ENCODE data around the gene CFAP91.

CFAP91 gene

DNA sequence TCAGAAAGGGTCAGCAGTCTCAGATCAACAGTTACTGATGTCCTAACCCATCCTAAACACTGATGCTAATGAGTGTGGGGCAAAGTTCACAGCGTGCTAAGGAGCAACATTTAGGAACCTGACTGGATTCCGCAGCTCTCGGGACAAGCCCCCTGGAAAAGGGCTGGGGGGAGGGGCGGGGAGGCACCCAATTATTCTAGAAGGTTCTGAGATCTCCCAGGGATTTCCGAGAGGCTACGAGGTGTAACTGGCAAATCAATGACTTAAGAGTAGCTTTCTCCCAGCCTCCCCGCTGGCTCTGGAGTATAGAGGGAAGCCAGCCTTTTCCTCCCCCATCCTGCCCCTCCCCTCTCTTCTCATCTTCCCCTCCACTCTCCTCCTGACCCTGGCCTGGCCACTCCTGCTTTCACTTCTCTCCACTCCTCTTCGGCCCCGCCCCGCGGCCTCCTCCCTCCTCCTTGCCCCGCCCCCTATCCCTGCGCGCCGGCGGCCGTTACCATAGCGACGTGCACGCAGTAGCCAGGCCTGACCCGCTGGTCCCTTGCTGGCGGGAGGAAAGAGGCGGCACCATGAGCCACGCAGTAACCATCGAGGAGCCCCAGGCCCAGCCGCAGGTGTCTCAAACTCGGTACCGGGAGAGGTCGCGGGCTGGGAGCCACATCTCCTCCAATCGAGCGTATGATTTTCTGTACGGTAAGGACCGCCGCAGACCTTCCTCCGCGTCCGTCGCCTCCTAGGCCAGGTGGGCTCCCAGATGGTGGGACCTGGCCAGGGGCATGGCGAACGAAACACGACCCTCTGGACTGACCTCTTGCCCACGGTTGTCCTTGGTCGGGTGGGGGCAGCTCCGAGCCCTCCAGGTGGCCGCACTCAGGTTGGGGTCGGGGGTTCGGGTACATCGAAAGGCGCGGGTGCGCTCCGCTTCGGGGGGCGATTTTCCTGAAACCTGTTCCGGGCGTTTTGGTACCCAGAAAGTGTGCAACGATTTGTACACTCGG, at the start of gene CFAP91:
CFAP91 (plus strand) TSS at position 493 of the 998 bp plus-strand sequence; CDS start at position 570, 77 bp downstream.
- DNase-seq (ENCODE audit: low read depth), result peak; percentile 74

DNA sequence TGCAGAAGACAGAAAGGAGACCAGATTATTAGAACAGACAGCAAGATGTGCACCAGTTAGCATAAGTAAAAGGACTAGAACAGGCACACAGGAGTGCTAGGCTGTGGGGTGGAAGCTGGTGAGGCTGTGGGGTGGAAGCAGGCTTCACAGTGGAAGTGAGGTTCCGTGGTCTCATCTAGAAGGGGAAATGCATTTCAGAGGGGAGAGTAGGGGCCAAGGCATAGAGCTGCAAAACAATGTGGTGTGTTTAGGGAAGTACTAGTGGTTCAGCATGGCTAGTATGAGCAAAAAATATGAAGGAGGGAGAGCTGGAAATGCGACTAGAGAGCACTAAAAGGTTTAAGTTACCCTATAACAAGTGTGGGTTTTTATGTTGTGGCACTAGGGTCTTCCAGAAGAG, 48.9 kb upstream of the CFAP91 start:
- no peak for DNase-seq (ENCODE audit: low read depth)

DNA sequence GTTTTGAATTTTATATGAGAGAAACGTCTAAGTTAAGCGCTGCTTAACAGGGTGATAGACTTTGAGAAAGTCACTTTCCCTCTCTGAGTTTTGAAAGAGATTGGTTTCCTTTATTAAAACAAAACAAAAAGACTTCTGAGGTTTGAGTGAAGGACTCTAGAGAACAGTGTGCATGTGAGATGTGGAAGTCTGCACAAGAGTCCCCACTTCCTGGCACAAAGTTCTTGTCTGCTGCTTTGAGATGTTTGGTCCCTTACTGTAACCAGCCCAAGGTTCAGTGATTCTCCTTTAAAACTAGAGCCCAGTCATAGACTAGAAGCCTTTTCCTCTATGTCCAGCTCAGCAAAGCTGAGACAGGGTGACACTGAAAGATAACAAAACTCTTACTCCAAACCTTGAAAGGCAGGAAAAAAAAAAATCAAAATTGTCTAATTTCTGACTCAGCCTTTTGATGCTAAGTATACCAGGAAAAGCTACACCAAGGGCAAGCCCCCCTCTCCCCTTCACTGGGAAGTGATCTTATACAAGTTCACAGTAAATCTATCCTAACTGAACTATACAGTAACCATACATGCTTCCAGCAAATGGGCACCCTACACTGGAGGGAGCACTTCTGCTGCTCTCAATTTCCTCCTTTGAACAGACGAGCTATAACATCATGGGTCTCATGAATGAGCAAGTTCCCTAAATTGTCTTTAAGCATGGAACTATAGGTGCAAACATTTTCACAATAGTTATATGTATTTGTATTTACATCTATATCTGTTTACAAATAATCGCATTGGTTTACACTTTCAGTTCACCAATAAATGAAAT, 44.7 kb upstream of the CFAP91 start:
- no peak for DNase-seq (ENCODE audit: low read depth)

DNA sequence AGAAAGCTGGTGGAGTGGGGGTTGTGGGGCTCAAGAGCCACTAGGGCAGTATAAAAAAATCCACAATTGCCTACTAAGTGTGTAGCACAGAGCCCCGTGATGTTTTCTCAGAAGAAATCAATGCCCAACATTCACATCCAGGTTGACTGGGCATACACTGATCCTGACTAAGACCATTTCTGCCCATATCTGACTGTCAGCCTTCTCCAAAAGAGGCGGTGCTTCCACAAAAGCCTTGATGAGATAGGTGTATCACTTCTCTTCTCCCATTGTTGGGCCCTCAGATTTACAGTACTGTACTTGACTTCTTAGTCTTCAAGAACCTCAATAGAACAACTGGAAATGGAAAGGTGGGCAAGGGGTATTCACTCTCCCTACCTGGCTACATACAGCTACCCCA, 43.8 kb upstream of the CFAP91 start:
- DNase-seq (ENCODE audit: low read depth), result no peak

DNA sequence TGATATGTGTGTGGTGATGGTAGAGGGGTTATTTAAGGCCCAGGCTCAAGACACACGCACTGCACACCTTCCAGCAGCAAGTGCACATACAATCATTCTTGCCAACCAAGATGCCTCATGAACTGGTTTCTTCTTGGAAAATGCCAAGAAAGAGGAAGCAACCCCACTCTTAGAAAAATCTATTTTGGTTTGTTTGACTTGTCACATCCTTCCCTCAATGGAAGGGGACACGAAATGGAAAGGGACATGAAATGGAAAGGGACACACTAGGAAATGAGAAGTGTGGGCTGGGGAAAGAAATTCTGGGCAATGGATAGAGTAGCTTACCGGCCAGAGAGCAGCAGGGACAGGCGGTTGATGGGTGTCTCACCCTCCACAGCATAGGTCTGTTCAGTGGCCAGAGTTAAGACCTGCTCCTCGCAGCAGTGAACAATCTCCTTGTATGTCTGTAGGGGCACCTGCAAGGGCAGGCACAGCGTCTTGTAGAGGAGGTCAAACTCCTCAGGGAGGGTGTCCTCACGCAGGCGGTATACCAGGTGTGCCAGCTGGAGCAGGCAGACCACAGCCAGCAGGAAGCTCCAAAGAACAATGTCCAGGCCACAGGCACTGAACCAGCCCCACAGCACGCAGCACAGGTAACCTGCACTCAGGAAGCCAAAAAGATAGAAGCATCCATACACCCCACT, 43.1 kb upstream of the CFAP91 start:
- DNase-seq (ENCODE audit: low read depth), result no peak

DNA sequence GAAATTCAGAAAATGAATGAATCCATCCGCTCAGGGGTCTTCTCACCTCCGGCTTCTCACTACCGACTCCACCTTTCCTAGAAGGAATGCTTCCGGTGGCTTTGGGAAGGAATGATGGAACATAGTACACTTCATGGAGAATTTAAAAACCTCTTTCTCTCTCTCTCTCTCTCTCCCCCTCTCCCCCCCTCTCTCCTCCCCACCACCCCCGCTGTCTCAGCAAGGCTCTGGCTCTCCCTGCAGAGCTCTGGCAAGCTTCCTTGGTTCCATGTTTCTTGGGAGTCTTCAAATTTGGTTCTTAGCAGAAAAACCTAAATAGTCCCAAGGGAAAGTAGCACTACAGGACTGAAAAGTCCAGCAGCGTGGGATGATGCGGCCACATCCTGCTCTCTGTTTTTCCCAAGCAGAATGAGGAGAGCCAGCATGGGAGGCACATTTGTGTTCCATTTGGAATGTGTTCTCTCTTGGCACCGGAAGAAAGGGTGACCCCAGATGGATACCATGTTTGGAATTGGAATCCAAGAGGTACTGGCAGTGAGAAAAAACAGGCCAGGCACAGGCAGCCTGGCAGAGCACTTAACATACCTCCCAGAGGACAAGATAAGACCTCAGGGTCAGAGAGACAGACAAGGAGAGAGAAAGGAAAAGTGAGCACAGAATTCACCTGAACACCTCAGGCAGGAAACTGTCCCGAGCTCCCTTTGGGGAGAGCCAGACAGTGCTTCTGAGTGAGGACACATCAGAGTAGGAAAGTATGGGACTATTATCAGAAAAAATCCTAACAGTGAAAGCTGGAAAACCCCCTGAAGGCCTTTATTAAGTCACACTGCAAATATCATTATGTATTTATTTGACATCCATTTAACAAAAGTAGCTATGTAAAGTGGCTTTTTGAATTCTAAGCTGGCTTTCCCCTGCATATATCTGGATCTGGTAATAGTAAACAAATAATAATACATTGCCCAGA, 42.1 kb upstream of the CFAP91 start, which contains the start of gene POPDC2:
POPDC2 (minus strand) TSS at position 116 of the 967 bp plus-strand sequence. CDS start 166 bp downstream, outside the sequence.
- DNase-seq (ENCODE audit: low read depth), result no peak

DNA sequence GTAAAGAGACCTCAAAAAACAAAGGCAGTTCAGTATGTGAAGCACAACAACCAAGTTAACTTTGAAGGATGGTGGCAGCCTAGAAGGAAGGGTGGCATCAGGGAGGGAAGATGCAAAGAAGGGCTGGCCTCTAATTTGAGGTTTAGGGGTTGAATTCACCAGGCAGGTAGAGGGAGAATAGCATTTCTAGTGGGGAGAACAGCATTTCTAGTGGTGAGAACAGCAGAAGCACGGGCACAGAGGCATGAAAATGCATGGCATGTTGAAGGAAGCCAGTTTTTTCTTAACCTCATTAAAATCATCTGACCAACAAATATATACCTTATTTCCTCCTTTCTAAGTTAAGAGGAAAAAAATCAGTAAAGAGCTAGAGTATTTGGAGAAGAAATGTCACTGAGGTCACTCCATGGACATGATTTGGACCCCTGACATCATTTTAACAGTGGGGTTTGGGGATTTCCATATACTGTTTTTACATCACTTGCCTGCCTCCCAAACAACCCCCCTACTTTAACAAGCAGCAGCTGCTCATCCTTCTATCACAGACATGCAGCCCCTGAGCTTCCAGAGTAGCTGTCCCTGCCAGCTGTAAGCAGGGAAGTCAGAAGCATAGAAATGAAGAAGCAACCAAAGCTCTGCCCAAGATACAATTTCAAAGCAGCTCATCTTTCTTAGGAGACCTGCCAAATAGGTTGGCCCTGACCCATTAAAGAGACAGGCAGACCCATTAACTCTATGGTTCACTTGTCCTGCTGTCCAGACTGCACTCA, 40.0 kb upstream of the CFAP91 start:
- no peak for DNase-seq (ENCODE audit: low read depth)

DNA sequence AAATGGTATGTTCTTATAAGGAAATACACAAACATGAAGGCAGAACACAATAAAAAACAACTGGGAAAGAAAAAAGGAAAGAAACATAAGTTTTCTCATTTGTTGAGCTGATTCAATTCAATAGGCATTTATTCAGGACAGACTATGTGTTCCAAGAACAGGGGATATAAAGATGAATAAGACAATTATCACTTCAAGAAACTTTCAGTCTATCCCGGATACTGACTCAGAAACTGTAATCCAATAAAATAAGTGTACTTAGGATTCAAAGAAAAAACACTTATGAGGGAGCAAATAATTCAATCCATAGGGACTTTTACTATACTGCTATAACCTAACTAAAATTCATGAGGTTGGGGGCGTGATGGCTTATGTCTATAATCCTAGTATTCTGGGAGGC, 38.9 kb upstream of the CFAP91 start:
- DNase-seq (ENCODE audit: low read depth), result no peak

DNA sequence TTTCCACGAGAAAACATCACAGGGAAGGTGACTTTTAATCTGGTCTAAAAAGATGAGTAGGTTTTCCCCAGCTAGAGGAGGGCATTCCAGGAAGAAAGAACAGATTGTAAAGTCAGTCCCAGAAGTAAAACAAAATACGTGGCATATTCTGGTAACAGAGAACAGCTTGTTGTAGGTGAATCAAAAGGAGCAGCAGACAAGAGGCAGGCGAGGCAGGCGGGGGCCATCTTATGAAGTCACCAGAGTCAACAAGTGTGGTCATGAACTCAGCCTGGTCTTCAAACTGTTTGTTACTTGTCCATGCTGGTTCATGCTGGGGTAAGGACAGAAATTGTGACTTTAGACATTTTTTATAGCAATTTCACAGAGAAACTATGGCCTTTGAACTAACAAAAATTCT, 38.5 kb upstream of the CFAP91 start:
- no peak for DNase-seq (ENCODE audit: low read depth)

DNA sequence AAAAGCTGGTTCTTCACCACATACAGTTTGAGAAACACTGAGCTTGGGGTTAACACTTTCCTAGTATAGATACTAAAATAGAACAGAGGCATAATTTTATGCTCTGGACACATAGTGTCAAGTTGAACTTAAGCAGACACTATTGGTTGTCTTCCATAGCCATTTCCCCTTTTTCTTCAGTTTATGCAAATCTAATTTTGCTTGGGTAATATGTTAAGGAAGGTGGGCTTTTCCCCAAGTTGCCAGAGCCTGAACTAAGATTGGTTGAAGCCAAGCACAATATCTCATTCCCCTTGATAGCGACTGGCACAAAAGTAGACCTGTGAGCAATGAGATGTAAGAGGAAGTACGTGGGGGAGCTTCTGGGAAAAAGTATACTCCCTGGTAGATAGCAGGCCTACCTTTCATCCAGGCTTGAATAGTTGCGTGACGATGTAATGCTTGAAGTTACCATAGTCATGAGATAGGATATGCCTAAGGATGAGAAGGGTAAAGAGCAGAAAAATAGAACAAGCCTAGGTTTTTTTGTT, 37.9 kb upstream of the CFAP91 start:
- DNase-seq (ENCODE audit: low read depth), result no peak

DNA sequence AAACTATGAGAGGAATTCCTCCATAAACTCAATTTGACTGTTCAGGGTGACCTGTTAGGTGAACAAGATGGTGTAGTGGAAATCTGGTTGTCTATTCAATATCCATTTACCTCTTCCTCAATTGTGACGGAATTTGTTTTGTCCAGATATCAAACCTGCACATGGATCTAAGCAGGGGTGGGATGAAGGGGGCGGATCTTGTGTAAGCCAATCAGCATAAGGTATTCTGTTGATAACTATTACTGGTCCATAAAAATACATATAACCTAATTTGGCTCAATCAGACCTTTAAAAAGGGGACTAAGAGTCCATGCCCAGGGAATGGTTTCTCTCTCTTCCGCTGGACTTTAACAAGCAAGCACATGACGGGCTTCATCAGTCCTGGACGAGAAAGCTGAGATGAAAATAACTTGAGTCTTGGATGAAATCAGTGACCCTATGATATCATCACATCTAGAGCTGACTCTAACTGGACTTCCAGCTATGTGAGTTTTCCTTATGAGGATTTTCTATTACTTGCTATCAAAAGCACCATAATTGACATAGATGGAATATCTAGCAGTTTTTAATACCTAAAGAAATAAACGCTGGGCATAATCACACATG, 36.8 kb upstream of the CFAP91 start:
- DNase-seq (ENCODE audit: low read depth), result no peak

DNA sequence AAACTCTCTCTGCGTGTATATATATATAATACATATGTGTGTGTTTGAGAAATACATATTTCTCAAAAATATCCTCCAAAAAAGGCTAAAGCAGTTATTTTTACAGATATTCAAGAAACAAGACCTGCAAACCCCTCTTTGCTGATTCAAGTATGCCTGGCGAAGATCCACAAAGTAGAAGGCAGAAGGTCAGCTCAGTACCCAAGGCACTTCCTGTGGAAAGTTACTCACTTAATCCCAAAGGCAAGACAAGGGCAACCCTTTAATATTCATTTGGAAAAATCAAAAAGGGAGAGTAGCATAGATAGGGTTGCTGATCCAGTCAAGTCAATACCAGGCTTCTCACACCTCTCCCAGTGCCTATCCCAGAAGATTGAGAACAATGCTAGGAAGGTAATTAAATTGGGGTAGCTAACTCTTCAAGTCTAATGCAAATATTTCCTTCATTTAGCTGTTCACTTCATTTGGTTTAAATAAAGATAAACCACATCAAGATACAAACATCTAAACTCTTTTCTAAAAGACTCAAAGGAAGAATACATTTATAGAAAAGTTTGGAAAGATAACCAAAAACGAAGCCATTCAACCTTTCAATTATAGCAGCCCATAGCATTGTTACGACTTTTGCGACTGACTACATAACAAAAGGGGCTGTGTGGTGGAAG, 32.8 kb upstream of the CFAP91 start:
- no peak for DNase-seq (ENCODE audit: low read depth)

DNA sequence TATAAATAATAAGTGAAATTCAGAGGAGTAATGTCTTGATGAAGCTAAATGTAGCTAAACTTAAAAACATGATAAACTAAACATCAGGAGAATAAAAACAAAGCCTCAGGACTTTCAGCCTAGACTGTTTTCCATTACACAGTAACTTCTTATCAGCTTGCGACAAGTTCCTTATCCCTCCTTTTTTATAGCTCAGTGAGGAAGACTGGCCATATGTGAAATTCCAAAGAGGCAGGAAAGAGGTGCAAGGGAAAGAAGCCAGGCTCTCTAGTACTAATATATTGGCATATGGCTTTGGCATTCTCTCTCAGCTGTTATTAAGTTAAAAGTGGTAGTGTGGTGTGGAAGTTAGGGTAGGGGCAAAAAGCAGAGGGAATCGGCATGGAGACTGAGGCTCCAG, 30.0 kb upstream of the CFAP91 start:
- DNase-seq (ENCODE audit: low read depth), result no peak

DNA sequence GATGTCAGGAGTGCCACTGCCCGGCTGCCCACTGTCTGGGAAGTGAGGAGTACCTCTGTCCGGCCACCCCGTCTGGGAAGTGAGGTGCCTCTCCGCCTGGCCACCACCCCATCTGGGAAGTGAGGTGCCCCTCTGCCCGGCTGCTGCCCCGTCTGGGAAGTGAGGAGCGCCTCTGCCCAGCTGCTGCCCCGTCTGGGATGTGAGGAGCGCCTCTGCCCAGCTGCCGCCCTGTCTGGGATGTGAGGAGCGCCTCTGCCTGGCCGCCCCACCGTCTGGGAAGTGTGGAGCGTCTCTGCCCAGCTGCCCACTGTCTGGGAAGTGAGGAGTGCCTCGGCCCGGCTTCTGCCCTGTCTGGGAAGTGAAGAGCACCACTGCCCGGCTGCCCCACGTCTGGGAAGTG, 28.9 kb upstream of the CFAP91 start:
- DNase-seq (ENCODE audit: low read depth), result no peak

DNA sequence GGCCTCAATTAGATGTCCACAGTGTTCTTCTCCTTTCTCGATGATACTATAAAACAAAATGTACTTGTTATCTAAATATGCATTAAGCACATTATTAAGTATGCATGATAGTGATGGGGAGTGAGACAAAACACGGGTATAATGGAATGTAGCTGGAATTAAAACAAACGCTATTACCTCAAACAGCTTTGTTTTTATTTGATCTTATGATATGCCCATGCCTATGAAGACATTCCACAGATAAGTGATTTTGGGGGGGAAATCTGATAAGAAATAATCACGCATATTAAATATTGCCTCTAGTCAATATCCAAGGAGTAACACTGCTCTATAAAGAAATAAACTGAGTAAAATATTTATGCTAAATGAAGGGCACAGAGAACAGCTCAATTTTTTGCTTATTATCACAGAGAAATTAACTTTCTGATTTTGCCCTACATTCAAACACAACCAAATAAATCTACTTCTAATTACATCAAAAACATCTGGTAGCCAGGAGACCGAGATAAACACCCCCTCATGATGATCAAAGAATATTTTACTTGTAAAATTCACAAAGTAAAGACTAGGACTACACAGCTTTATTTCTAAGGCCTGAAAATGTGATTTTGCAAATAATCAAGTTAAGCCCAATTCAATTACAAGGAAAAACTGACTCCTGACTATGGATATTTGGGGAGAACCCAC, 27.5 kb upstream of the CFAP91 start:
- no peak for DNase-seq (ENCODE audit: low read depth)

DNA sequence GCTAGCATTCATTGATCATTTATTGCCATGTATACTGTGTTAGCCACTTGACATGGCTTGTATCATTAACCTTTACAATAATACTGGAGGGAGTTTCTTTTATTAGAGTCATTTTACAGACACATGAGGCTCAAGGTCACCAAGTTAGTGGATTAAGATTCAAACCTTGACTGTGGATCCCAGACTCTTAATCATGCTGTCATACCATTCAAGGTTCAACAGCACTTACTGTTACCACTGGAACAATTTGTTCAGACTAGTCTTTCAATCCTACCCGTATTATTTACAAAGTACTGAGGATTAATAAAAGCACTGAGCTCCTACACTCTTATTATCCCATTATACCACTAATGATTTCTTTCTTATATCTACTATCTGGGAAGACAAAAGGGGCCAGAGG, 26.8 kb upstream of the CFAP91 start:
- no peak for DNase-seq (ENCODE audit: low read depth)

DNA sequence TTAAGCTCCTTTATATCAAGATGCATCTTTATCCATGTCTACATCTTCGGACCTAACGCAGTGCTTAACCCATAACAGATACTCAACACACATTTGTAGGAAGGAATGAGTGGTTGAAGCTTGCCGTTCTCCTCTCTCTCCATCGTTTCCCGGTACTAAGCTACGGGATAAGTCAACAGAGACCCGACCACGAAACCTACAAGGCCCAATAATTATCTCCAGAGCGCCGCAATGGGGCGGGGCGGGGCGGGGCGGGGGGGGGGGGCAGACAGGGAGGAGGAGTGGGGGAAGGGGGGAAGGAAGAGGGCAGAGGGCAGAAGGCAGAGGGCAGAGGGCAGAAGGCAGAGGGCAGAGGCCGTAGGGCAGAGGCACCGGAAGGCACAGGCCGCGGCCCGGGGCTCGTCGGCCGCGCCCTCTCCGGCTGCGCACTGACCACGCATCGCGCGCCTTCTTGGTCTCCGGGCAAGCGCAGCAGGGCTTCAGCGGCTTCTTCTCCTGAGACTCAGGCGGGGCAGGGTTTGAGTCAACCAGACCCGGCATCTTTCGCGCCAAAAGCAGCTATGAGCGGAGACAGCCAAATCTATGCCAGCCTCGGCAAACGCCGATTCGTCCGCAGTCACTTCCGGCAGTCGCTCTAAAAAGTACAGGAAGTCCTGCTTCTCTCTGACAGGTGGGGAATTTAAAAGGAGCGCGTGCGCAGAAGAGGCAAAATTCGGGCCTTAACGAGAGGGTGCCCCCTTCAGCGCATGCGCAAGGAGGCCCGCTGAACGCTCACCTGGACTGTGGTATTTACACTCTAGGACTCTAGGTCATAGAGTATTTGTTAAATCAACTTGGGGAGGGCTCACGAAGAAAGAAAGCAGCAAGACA, 25.8 kb upstream of the CFAP91 start, which contains the start of gene COX17:
COX17 (minus strand) TSS at position 636 of the 870 bp plus-strand sequence; CDS start at position 540, 96 bp downstream.
- peak; percentile 95 for DNase-seq (ENCODE audit: low read depth)

All from stimulated activated CD4-positive, alpha-beta T cell treated with anti-CD3 and anti-CD28 coated beads, Interleukin-2, amount 100 ng/mL, for 4 hours (primary cell).